Measurements from ENCODE around the gene PPP2R2C. TPM values are rescaled to one million over a fixed set of nuclear protein-coding genes. Genes with fewer than 3 reads are reported as not detected.

Gene PPP2R2C
- total and polyA plus RNA-seq, 9 of the 15 experiments (the other 6 are each of a cell fraction or from before 2014, with no cell fraction given), result 0.04 to 0.06 TPM; not detected in 7

DNA sequence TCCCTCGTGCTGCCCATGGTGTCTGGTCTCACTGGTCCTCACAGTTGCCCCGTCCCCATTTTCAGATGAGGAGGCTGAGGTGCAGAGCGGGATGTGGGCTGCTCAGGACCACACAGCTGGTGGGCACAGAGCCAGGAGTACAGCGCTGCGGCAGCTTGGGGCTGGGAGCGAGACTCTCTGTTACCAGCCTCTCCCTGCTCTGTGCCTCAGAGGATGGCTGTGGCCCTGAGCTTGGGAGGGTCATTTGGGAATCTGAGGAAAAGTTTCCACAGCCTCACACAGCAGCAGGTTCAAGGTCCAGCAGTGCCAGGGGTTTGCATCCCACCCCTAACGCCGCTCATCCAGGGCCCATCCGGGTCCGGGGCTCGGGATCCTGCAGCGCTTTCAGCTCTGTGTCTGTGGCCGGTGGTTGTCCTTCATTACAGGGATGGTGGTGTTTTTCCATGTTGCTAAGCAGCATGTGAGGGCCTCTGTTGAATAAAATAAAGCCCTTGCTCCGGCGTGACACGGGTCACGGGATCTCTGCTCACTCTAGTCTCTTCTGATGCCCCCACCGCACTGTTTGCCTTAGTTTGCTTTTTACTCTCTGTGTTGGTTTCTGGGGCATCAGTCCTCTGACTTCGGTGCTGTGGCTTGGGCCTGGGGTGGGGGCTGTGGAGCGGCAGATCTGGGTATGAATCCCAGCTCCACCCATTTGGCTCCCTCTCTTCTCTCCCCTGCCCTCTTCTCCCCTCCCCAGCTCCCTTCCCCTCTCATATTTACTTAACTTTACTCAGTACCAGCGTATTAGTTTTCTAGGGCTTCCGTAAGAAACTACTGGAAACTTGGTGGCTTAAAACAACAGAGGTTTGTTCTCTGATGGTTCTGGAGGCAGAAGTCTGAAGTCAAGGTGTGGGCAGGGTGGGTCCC, 196.3 kb downstream of the PPP2R2C start:
- POLR2A ChIA-PET, result interaction anchor here (0.9 to 1.4 kb wide), 2 partner anchors 14 to 29 kb away, joined by 3 to 5 read pairs; no protein-coding TSS in a partner anchor
- in situ Hi-C loops (cut with MboI) (no loop called here), intact Hi-C loops (cut with micrococcal nuclease) (no loop called here)
- Histone ChIP-seq H3K9me3 (replicated peaks; ENCODE audit: control insufficient read depth, insufficient read depth, low read depth, low read length) (no peaks in the 10 kb centered on the region), H3K4me2 (ENCODE audit: insufficient read depth, low read length) (no peak overlapping the region), H3K36me3 (ENCODE audit: control insufficient read depth, insufficient read depth, low read length) (no peaks in the 10 kb centered on the region), H3K9me1 (ENCODE audit: control insufficient read depth, insufficient read depth, low read length) (no peaks in the 10 kb centered on the region), H3K9ac (ENCODE audit: insufficient read depth in 1 of 2, low read depth in 2 of 2, low read length in 2 of 2) (no peak overlapping the region), H3K4me3 (no peak overlapping the region), H2AFZ (ENCODE audit: low read depth, low read length) (no peak overlapping the region), H3K27ac (ENCODE audit: extremely low read depth, low read depth, low read length) (no peak overlapping the region), H3K79me2 (ENCODE audit: control insufficient read depth, insufficient read depth, low read length) (no peaks in the 10 kb centered on the region), H3K27me3 (ENCODE audit: control insufficient read depth in 2 of 2, insufficient read depth in 2 of 2, low read length in 2 of 2) (peaks cover 3 to 76% of the 10 kb centered on the region in 2 experiments; a peak in 3 of 5 replicates), H3K4me1 (replicated peaks in 1 of 2; ENCODE audit: control insufficient read depth in 2 of 2, insufficient read depth in 2 of 2, low read length in 2 of 2) (peaks cover 0 to 9% of the 10 kb centered on the region in 2 experiments; a peak in 2 of 5 replicates), H4K20me1 (replicated peaks; ENCODE audit: control insufficient read depth, insufficient read depth, low read length) (0 out of 2 replicates have a peak, but pooled peaks cover 11% of the 10 kb centered on the region)
- no peak for DNase-seq (ENCODE audit: extremely low read depth in 1 of 4, low spot score in 3 of 4)
- CTCF ChIA-PET (ENCODE audit: low intra/inter-chr PET ratio), result no interaction called here
- no peak for ATAC-seq
- no peak for FAIRE-seq
- whole genome bisulfite sequencing (ENCODE audit: insufficient coverage, low coverage, missing lambda C conversion rate), result 1% methylated on average over 22 of the region's 22 CpGs
- BruUV-seq (replicated peaks), result no TSS peak
- TF ChIP-seq ZC3H11A (IDR thresholded peaks at IDR 0.05; ENCODE audit: low read depth, low read length) (no peak), ZBED1 (IDR thresholded peaks at IDR 0.05) (no peak), GTF2E2 (tag; IDR thresholded peaks at IDR 0.05) (no peak), KLF16 (IDR thresholded peaks at IDR 0.05) (no peak), ZBTB17 (CRISPR knock-in tag; IDR thresholded peaks at IDR 0.05) (no peak)
- TF ChIP-seq, protein P1, sequence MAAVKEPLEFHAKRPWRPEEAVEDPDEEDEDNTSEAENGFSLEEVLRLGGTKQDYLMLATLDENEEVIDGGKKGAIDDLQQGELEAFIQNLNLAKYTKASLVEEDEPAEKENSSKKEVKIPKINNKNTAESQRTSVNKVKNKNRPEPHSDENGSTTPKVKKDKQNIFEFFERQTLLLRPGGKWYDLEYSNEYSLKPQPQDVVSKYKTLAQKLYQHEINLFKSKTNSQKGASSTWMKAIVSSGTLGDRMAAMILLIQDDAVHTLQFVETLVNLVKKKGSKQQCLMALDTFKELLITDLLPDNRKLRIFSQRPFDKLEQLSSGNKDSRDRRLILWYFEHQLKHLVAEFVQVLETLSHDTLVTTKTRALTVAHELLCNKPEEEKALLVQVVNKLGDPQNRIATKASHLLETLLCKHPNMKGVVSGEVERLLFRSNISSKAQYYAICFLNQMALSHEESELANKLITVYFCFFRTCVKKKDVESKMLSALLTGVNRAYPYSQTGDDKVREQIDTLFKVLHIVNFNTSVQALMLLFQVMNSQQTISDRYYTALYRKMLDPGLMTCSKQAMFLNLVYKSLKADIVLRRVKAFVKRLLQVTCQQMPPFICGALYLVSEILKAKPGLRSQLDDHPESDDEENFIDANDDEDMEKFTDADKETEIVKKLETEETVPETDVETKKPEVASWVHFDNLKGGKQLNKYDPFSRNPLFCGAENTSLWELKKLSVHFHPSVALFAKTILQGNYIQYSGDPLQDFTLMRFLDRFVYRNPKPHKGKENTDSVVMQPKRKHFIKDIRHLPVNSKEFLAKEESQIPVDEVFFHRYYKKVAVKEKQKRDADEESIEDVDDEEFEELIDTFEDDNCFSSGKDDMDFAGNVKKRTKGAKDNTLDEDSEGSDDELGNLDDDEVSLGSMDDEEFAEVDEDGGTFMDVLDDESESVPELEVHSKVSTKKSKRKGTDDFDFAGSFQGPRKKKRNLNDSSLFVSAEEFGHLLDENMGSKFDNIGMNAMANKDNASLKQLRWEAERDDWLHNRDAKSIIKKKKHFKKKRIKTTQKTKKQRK (IDR thresholded peaks at IDR 0.05; ENCODE audit: borderline replicate concordance, low read depth, low read length), result no peak
- TF ChIP-seq, protein P2, sequence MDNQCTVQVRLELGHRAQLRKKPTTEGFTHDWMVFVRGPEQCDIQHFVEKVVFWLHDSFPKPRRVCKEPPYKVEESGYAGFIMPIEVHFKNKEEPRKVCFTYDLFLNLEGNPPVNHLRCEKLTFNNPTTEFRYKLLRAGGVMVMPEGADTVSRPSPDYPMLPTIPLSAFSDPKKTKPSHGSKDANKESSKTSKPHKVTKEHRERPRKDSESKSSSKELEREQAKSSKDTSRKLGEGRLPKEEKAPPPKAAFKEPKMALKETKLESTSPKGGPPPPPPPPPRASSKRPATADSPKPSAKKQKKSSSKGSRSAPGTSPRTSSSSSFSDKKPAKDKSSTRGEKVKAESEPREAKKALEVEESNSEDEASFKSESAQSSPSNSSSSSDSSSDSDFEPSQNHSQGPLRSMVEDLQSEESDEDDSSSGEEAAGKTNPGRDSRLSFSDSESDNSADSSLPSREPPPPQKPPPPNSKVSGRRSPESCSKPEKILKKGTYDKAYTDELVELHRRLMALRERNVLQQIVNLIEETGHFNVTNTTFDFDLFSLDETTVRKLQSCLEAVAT (IDR thresholded peaks at IDR 0.05), result no peak
